HG02884 (cell line): ENCODE measurements around the gene SLC1A7.

Experiments used
- ATAC-seq: cut with Tn5 transposase; IDR thresholded peaks from one replicate; pipeline ENCODE4 v1.9.1; 2021; ENCODE audit warnings: mild to moderate bottlenecking, moderate library complexity; ENCODE audit not compliant: unreplicated experiment

Gene SLC1A7

GRCh38 chr1:53116933-53117600 lies 25.4 kb downstream of the SLC1A7 start:
- ATAC-seq: no peak

GRCh38 chr1:53116307-53116810 lies 26.1 kb downstream of the SLC1A7 start:
- no peak for ATAC-seq

DNA sequence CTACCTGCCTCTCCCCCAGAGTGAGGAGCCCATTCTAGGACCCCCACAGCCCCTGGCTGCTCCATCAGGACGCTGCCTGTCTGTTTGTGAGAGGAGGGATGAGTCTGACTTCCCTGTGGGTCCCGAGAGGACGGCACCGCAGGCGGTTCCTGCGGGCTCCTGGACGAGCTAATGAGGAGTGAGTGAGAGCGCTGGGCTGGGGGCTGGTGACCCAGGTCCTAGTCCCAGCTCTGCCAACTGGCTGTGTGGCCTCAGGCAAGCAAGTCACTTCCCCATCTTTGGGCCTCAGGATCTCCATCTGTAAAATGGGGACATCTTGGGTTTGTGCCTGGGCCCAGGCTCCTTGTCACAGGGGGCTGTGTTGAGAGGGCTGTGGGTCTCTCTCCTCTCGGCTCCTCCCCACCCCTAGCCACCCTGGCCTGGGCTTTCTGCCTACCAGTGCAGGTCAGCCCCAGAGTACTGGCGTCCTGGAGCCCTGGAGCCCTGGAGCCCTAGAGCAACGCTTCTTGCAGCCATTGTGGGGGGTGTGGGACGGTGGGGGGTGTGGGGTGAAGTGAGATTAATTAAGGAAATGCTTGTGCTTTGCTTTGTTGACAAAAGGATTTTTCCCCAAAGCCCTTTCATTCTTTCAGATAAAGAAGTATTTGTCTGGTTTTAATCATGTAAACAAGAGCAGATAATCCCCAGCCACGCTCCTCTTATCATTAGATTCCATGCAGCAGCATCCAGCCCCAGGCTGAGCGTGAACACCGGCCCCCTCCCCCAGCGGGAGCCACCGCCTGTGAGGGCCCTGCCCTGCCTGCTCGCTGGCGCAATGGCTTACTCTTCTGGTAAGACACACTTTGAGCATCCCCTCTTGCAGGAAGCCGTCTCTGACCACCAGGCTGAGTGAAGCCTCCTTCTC lies 26.8 kb downstream of the SLC1A7 start:
- no peak for ATAC-seq

GRCh38 chr1:53114581-53115400 lies 27.6 kb downstream of the SLC1A7 start:
- ATAC-seq: no peak

DNA sequence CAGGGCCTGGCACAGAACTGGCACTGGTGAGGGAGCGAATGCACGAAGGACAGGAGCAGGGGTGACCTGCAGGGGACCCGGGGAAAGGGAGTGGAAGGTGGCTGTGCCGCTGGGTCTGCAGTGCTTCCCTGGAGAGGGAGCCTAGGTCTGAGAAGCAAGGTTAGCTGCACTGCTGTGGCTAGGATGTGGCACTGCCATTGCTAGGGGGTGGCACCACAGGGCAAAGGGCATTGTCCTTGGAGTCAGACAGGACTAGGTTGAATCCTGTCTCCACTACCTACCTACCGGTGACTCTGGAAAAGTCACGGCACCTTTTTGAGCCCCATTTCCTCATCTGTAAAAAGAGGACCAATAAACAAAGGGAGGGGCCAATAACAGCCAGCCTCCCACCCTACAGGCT lies 28.3 kb downstream of the SLC1A7 start:
- ATAC-seq: no peak

- no peak for ATAC-seq
Measured at GRCh38 chr1:53112861-53113260, 29.6 kb downstream of the SLC1A7 start.

- ATAC-seq: no peak
Measured at GRCh38 chr1:53112271-53112774, 30.1 kb downstream of the SLC1A7 start.

- ATAC-seq: no peak
Measured at GRCh38 chr1:53111693-53112092, 30.7 kb downstream of the SLC1A7 start.

DNA sequence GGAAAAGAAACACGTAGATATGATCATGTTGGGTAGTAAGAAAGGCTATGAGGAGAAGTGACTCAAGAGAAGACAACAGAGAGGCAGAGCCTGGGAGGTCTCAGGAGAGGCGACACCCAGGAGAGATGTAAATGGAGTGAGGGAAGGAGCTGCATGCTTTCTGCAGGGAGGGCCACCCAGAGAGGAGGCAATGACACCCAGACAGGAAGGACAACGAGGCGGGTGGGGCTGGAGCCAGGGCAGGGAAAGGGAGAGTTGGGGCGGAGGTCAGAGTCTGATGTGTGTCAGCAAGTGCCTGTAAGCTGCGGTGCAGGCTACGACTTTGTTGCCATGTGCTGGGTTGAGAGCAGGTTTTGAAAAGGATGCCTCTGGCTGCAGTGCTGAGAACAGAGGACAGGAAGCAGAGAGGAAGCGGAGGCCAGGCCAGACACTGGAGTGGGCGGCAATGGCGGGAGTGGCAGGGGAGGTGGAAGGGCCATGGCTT lies 31.3 kb downstream of the SLC1A7 start:
- no peak for ATAC-seq

DNA sequence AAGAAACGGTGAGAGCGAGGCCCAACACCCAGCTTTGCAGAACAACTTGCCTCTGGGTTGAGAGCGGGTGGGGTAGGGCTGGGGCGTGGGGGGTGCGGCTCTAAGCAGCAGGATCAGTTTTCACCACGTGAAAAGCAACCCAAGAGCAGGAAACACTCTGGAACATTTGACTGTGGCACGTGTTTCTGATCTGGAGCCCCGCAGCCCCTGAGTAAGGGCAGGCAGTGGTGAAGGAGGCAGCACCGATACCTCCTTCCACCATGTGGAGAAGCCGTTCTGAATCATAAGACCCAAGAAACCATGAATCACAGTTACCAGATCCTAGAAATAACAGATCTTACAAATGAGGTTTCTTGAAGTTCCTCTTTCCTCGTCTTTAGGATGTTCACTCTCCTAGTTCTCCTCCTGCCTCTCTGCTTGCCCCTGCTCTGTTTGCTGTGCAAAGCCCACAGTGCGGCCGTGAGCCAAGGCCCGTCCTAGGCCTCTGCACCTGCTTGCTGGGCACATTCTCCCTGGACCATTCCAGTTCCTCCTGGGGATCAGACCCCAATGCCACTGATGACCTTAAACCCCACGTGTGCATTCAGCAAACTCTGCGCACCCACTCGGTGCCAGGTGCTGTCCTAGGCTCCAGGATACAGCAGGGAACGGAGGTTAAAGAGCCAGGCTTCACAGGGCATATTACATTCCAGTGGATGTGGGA lies 31.9 kb downstream of the SLC1A7 start:
- no peak for ATAC-seq

GRCh38 chr1:53108646-53109580 lies 33.5 kb downstream of the SLC1A7 start:
- ATAC-seq: no peak

DNA sequence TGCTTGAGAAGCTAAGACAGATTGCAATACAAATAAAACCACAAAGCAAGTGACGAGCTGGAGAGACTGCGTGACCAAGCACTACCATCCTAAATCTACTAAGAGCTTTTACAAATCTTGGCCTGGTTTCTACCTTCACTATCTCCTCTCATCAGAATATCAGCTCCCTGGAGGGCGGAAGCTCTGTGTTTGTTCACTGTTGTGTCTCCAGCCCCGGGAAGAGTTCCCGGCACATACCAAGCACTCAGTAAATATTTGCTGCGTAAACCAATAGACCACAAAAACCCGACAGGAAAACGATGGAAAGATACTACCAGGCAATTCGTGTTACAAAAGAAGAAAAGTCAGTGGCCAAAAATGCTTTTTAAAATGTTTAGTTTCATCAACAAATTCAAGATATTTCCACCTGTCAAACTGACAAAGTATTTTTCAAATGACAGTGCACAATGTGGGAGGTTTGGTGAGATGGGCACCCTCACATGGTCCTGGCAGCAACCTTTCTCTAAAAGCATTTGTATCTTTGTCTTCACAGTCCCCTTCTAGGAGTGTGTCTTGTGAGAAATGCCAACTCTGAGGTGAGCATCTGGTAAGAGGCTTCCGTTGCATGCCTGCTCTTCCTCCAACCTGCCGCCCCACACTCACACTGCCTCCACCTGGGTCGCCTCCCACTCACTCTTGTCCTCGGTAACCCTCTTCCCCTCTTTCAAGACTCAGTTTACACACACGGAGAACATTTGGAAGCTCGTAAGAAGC lies 34.7 kb downstream of the SLC1A7 start:
- no peak for ATAC-seq

- no peak for ATAC-seq
Measured at GRCh38 chr1:53107090-53107489, 35.3 kb downstream of the SLC1A7 start.

GRCh38 chr1:53104289-53104913 lies 38.0 kb downstream of the SLC1A7 start:
- no peak for ATAC-seq

GRCh38 chr1:53094533-53094919 lies 47.9 kb downstream of the SLC1A7 start:
- no peak for ATAC-seq

DNA sequence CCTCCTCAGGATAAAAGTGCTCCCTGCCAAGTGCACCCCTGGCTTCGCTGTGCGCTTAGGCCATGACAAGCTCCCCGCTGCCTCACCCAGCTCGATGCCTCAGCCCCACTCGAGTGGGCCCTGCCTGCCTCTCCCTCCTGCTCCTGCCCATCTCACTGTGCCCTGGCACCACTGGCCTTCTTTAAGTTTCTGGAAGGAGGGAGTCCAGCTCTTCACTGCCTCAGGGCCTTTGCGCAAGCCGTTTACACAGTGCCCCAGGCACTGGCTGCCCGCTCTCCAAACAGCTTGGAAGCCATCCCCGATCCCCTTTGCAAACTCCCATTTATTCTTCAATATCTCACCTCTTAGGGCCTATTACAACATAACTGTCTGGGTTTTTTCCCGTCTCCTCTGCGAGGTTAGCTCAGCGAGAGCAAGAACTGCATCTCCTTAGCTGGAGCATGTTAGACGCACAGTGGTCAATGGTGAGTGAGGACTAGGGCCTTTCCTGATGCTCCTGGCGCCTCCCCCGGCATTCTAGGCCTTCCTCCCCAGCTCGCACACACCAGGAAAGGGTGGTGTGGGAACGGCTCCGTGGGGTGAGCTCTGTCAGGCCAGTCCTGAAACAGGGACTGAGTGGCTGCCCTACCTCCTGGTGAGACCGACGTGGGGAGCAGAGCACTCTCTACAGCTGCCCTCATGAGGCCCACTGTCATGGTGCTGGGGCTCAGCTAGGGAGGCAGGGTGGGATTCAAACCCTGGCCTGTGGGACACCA lies 48.5 kb downstream of the SLC1A7 start:
- no peak for ATAC-seq

- no peak for ATAC-seq
Measured at GRCh38 chr1:53093451-53093754, 49.0 kb downstream of the SLC1A7 start.
